Iris pigment epithelial cell (primary cell): ENCODE measurements around the gene KDM7A.
A peak's percentile ranks its signal among the peaks of the same experiment; 100 is the strongest.
"Not testable (repeated sequence)": the region's sequence is repeated elsewhere in the genome, so short reads cannot be mapped to it uniquely, and the experiment has no call there.

Source experiments
- DNase-seq: peaks from one replicate; pipeline ENCODE4 v3.0.0-alpha.2; 2011; ENCODE audit warnings: low read depth

The KDM7A gene

DNA sequence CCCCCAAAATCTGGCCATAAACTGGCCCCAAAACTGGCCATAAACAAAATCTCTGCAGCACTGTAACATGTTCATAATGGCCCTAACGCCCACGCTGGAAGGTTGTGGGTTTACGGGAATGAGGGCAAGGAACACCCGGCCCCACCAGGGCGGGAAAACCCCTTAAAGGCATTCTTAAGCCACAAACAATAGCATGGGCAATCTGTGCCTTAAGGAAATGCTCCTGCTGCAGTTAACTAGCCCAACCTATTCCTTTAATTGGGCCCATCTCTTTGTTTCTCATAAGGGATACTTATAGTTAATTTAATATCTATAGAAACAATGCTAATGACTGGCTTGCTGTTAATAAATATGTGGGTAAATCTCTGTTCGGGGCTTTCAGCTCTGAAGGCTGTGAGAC is 26.2 kb upstream of the KDM7A start:
- not testable (repeated sequence) for DNase-seq

DNA sequence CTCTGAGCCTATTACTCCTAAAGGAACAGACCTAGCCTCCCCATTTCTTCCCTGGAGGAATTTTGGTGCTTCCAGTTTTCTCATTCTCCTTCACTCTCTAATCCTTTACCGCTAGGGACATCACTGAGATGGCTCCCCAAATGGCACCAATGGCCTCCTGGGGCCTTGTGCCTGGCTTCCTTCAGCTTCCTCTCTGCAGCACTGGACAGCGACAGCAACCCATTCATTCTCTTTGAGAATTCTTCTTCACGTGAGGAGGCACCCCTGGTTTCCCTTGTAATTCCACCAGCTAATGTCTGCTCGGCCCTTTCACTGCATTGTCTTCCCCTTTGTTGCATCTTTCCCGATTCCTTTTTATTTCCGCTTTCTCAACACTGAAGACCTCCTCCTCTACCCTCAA is 24.6 kb upstream of the KDM7A start:
- DNase-seq: no peak

DNA sequence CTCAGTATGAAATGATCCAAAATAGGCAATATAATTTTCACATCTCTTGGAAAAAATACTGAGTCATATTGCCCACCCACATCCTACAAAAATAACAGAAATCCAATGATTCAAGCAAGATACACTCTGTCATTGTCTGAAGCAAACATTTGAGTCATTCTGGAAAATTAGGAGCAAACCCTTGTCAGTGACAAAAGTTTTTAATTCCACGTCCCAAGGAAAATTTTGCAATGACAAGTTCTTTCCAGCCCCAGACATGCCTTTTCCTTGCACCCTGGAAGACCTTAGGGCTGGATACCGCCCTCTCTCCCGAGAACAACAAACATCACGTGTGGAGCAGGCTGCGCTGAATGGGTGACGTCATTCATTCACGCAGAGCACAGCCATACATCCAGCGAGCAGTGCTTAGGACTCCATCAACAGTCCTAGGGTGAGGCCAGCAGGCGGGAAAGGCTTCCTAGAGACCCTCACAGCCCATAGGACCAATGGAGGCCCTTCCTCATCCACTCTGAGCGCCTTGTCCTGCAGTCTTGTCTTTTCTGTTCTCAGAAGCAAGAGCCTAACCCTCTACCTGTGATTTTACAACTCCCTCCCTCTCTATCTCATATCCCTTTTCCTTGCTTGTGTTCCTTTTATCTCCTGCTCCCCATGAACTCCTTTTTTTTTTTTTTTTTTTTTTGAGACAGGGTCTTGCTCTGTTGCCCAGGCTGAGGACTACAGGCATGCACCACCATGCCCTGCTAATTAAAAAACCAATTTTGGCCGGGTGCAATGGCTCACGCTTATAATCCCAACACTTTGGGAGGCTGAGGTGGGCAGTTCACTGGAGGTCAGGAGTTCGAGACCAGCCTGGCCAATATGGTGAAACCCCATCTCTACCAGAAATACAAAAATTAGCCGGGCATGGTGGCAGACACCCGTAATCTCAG is 23.5 kb upstream of the KDM7A start:
- DNase-seq: peak; percentile 36

DNA sequence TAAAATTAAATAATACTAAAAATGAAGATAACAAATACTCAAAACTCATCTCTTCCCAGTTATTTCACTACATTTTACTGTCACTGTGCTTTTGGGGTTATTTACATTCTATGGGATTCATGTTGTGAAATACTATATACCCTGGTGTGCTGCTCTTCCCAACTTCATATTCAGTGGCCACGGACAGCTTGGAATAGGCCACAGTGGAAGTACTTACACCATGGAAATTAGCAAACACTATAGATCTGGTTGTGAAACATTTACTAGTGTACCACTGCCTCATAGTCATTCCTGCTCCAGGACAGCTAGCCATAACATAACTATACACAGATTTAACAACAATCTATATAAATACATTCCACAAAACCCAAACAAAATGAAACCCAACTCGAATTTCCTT is 21.2 kb upstream of the KDM7A start:
- DNase-seq: no peak

DNA sequence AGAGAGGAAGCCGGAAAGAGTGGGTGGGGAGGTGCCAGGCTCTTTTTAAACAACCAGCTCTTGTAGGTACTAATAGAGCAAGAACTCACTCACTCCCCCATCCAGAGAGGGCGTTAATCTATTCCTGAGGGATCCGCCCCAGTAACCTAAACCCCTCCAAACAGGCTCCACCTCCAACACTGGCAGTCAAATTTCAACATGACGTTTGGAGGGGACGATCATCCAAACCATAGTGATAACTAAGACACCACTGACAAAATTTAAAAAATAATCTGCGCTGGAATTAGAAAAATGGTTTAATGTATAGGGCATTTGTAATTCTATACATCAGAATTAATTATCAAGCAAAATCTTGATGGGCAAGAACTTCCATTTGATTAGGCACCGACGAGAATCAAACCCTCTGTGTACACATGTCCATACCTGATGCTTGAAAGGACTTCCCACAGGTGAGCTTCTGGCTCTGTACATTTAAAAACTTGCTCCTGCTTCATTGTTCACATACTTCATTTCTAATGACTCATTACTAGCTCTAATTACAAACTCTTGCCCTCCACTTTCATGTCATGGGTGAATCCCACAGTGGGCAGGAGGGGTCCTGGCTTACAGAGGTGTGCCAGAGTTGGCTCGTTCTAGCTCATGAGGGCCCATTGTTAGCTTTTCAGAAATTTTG is 20.6 kb upstream of the KDM7A start:
- DNase-seq: no peak

DNA sequence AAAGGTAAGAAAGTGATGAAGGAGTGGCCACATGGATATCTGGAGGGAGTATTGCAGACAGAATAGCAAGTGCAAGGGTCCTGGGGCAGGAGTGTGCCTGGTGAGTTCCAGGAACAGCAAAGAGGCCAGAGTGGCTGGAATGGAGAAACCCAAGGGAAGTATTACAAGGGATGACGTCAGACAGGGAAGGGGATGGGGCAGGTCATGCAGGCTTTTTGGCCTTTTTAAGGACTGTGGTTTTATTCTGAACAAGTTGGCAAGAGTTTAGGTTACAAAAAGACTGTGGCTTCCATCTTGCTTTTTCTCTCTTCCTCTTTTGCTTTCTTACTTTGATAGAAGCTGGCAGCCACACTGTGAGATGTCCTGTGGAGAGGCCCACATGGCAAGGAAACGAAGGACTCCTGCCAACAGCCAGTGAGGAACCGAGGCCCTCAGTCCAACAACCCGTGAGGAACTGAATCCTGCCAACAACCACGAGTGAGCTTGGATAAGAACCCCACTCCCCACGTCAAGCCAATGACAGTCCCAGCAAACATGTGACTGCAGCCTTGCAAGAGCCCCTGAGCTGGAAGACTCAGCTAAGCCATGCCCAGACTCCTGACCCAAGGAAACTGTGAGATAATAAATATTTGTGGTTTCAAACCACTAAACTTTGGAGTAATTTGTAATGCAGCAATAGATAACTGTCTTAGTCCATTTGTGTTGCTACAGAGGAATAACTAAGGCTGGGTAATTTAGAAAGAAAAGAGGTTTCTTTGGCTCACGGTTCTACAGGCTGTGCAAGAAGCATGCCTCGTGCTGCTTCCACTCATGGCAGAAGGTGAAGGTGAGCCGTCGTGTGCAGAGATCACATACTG is 19.8 kb upstream of the KDM7A start:
- peak; percentile 63 for DNase-seq

DNA sequence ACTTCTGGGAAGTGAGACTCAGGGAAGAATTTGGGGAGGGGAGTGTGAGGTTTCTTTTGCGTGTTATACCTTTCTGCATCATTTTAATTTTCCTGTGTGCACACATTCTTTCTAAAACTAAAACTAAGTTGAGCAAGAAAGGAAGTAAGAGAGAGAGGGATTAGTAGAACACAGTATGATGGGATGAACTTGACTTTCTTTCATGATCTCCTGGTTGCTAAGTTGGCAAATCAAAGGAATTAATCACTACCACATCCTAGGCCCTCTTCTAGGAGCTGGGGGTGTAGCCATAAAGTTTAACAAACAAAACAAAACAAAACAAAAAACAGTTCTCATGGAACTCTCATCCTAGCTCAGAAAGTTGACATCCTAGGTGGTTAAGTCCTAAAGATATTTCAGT is 19.1 kb upstream of the KDM7A start:
- no peak for DNase-seq

DNA sequence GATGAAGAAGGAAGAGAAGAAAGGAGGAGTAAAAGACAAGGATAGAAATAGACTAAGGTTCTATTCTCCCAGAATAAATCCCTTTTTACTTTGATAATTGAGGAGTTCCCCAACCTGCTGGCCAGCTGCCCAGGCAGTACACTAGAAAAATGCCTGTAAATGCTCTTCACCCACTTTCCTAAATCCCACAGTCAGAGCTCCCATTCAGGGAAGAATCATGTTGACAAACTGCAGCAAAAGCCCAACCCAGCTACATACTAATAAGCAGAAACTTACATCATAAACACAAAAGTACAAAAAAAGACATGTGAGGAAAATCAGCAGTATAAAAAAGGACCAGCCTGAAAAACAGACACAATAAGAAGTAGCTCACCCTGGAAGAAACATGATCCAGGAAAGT is 15.8 kb upstream of the KDM7A start:
- no peak for DNase-seq

DNA sequence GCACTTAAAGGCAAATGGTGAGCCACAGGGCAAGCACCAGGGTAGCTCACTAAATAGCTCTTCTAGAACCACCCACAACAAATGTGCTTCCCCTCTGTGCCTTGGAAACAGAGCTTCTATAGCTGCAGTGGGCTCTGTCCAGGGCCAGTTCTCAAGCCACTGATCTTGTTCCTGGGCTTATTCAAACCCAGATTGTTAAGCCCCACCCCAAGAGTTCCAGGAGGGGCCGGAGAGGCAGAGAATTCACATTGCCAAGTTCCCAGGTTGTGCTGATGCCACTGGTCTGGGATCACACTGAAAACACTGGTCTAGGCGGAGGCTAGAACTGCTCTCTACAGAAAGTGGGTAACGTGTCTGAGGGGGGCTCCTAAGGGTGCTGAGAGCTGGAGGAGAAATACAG is 15.4 kb upstream of the KDM7A start:
- DNase-seq: no peak

DNA sequence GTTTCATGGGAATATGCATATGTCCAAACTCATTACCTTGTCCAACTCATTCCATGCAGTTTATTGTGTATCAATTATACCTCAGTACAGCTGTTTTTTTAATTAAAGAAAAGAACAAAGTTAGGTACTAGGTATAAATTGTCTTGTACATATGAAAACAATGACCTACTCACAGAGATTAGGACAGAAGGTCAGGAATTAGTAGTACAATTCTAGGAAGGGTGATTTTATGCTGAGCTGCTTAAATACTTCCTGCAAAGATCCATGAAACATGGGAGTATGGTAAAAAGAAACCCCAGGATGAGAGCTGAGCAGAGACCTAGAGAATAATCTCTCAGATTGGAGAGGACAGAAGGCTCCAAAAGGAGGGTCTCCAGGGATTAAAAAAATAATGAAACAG is 13.8 kb upstream of the KDM7A start:
- DNase-seq: no peak

DNA sequence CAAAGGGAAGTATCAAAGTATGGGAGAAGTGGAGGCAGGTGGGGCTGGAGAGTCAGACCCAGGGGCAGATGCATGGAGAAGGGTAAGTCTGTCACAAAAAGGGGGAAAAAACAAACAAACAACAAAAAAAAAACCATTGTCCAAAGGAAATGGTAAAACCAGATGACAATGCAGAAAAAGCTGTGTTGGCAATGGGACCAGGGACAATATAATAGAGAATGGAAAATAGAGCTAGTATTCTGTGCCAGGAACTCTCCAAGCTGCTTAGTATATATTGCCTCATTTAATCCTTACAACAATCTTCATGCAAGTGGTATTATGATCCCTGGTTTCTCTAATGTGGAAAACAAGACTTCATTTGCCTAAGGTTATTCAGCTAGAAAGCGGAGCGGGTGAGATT is 13.1 kb upstream of the KDM7A start:
- DNase-seq: no peak

DNA sequence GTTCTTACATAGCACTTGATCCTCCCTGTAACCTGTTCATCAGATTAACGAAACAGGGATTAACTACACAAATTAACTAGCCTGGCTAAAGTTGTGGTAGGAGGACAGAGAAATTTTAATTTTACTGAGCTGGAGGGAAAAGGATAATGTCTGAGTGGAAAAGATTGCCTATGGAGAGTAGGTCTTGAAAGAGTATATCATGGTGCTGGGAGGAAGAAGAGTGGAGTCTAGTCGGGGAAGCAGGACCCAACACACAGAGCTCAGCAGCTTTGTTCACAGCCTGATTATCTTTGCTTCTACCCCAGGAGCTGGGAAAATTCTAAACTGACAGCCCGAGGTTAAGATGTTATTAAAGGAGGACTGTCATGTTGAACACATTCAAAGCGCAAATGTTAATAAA is 6.1 kb upstream of the KDM7A start:
- no peak for DNase-seq

DNA sequence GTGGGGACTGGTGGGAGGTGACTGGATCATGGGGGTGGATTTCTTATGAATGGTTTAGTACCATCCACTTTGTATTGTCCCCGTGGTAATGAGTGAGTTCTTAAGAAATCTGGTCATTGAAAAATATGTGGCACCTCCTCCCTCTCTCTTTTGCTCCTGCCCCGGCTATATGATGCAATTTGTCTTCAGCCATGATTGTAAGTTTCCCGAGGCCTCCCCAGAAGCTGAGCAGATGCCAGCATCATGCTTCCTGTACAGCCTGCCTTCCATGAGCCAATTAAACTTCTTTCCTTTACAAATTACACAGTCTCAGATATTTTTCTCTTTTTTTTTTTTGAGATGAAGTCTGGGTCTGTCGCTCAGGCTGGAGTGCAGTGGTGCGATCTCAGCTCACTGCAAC is 2.6 kb upstream of the KDM7A start:
- DNase-seq: no peak

DNA sequence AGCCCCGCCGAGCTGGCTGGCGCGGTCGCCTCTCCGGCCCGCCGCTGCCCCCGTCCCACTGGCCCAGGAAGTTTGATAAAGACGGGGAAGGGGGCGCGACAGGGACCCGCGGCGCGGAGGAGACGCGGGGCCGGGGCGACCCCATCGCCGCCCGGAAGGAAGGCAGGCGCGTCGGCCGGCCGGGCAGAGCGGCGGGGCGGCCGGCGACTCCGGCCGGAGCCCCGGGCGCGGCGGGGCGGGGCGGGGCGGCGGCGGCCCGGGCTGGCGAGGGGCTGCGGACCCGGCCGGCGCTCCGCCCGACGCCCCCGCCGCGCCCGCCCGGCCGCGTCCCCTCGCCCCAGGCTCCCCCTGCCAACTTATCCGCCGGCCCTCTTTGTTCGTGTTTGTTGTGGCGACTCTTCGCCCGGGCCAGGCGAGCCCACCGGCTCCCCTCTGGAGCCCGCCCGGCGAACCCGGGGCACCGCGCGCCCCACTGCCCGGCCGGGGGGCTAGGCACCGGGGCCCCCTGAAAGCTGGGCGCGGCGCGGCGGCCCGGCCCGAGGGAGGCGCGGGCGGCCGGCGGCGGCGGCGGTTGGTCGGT is 571 bp downstream of the KDM7A start:
- peak; percentile 22 for DNase-seq

DNA sequence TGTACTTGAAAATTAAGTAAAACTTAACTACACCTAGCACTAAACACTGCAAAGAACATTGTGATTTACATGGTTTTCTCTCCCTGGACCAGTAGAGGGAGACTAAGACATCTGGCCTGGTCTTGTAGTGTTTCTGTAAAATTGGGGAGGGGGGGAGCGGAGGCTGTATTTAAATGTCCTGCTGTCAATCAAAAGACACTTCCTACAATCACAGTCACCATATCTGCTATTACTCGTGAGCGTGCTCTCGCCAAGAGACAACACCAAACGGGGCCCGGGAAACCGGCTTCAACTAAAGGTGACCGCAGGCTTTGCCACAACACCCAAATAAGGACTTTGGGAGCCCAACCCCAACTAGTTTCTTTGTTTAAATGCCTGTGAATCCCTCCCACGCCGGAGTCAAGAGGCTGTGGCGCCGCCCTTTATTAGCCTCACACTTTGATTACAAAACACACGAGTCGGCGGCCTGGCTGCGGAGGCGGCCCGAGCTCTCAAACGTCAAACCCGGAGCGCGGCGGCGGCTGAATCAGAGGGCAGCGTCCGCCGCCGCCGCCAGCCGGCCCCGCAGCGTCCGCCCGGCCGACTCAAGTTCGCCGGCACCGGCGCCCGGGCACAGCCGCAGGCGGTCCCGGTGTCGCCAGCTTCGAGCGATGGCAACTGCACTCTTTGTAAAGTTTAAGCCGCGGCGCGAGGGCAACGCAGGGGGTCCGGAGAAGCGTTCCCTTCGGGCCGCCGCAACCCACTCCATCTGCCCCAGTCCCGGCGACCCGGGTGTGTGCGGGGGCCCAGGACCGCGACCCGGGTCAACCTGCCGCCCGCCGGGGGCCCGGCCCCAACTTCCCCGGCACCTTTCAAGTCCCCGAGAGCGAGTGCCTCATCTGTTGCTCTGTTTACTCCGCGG is 1.3 kb downstream of the KDM7A start:
- peak; percentile 96 for DNase-seq

DNA sequence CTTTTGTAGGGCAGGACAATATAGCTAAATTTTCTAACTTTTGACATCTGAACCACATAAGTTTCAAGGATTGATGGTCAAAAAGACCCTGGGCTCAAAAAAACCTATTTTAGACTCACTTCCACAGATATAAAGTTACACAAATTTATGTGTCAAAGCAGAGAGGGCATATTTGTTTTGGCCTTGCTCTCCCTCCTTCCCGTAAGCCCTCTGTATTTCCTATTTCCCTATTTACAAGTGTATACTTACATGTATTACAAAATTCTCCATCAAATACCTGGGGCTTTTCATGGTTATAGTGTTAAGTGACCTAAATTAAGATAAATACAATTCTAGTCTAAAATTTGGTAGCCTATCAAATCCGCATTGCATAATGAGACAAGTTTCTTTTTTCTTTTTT is 2.6 kb downstream of the KDM7A start:
- DNase-seq: no peak

DNA sequence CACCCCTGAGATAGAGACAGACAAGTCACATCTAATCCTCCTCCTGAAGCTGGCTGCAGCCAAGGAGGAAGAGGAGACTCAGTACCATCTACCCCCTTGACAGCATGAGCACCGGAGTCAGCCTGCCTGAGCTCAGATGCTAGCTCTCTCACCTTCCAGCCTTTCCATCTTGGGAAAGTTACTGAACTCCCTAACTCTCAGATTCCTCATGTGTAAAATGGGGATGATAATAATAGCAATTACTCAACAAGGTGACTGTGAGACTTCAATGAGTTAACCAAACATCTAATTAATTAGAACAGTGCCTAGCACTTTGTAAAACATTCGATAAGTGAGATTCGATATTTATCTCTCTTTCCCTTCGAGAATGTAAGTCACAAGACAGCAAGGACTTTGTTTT is 6.4 kb downstream of the KDM7A start:
- DNase-seq: no peak

DNA sequence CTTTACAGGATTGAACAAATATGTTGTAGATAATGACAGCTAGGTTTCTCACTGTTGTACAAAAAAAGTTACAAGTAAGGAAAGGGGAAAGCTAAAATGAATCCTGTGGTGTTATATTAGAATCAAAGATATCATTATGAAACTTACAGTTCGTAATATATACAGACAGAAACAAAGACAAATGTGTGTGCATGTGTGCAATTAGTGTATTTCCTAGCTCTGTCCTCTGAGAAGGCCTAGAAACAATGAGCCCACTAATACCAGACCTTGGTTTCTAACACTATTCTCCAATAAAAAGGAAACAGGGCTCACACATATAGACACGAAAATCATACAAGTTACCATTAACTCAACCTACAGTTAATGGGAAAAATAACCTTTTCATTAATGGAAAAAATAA is 8.0 kb downstream of the KDM7A start:
- DNase-seq: no peak

DNA sequence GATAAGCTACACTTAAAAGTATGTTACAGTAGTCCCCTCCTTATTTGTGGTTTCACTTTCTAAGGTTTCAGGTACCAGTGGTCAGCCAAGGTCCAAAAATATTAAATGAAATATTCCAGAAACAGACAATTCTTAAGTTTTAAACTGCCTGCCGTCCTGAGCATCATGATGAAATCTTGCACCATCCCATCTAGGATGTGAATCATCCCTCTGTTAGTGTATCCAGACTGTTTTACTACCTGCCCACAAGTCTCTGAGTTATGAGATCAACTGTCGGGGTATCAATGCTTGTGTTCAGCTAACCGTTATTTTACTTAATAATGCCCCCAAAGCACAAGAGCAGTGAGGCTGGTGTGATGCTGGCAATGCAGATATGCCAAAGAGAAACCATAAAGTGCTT is 11.4 kb downstream of the KDM7A start:
- DNase-seq: peak; percentile 84

DNA sequence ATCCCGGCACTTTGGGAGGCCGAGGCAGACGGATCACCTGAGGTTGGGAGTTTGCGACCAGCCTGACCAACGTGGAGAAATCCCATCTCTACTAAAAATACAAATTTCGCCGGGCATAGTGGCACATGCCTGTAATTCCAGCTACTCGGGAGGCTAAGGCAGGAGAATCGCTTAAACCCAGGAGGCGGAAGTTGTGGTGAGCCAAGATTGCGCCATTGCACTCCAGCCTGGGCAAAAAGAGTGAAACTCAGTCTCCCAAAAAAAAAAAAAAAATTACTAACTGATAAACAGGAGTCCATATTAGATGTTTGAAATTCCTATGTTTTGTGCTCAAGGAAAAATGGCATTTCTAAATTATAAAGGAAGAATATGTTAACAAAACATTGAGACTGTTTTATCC is 14.7 kb downstream of the KDM7A start:
- DNase-seq: peak; percentile 1

DNA sequence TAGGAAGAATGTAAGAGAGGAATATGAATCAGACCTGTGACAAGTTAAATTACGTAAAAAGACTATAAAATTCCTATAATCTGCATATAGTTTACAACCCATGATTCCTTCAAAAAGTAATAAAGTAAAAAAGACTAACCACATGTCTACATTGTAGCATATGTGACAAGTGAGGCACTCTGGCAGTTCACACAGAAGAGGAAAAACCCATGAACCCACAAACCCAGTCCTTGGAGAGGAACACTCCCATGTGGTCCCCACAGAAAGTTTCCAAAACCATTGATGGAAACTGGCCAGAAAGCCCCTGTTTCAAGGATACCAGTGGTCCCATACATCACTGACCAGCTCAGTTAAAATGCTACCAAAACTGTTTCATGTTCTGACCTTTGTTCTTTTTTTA is 15.7 kb downstream of the KDM7A start:
- no peak for DNase-seq
